GM19455 (cell line): ENCODE measurements around the gene MUC4.
"Not testable (repeated sequence)": the region's sequence is repeated elsewhere in the genome, so short reads cannot be mapped to it uniquely, and the experiment has no call there.

Experiments
- ATAC-seq: cut with Tn5 transposase; IDR thresholded peaks from one replicate; pipeline ENCODE4 v1.9.1; 2021; ENCODE audit not compliant: unreplicated experiment

MUC4 gene

DNA sequence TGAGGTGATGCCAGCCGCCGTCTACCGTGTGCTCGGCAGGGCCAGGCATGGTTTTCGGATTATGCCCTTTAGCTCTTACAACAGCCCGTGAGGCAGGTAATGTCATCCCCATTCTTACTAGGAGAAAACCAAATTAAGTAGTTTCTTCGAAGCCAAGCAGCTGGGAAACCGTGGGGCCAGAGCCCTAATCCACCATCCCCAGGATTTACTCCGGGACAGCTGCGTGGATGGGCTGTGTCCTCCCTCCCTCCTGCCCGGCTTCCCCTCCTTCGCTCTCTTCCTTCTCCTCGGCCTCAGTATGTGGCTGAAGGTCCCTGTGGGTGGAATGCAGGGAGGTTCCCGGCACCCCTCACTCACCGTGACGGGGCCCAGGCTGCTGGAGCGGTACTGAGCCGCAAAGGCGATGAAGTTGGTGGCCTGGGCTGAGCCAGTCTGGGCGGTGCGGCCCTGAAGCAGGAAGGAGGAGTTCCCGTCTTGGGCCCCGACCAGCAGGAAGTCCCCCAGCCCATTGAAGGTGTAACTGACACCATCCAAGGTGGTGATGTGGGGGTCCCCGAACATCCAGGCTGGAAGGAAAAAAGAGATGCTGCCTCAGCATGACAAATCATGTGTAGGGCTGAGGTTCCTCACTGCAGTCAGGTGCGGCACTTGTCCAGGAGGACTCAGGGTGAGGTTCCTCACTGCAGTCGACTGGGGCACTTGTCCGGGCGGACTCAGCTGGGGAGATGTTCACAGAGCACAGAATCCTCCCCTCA, 48.5 kb downstream of the MUC4 start:
- ATAC-seq, result no peak

DNA sequence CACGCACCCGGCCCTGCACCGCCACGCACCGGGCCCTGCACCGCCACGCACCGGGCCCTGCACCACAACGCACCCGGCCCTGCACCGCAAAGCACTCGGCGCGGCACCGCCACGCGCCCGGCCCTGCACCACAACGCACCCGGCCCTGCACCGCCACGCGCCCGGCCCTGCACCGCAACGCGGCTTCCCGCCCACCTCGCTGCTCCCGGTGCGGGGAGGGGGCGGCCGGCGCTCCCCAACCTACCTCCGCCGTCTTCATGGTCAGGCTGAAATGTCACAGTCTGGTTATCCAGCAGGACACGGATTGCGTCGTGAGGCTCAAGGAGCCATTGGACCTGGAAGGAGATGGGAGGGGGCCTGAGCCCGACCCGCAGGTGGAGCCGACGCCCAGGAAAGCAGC, 49.1 kb downstream of the MUC4 start:
- no peak for ATAC-seq

DNA sequence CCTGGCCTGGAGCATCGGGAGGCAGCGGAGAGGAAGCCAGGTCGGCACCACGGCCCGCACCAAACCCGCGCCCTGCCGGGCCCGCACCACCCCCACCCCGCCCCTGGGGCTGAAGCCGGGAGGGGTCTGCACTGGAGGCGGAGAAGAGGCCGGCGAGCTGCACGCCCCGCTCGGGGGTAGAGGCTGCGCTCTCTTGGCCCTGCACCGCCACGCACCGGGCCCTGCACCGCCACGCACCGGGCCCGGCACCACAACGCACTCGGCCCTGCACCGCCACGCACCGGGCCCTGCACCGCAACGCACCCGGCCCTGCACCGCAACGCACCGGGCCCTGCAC, 49.5 kb downstream of the MUC4 start:
- no peak for ATAC-seq

DNA sequence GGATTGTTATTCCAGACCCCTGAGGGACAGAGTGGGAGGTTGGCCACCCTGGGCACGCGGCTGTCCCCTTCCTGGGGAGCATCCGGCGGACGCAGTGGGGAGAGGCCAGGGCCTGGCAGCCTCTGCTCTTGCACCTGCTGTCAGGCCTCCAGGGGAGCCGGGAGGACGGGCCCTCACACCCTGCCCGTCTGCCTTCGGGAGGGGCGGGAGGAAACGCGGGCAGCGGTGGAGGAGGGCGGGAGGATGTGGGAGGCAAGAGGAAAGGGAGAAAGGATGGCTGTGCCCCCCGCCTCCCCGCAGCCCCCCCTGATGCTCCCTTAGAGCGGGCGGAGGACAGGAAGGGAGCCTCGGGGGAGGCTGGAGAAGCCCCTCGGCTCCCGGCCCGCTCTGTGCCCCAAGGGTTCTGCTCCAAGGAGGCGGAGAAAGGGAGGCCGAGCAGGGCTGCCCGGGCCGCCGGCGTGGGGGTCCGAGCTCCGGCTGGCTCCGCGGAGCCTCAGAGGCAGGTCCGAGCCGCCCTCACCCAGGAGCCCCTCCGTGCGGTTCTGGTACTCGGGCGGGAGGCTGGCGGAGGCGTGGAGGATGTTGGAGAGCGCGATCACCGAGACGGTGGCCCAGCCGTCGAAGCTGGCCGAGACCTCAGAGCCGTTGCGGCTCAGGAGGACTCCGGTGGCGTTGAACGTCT, 50.0 kb downstream of the MUC4 start:
- ATAC-seq, result no peak

DNA sequence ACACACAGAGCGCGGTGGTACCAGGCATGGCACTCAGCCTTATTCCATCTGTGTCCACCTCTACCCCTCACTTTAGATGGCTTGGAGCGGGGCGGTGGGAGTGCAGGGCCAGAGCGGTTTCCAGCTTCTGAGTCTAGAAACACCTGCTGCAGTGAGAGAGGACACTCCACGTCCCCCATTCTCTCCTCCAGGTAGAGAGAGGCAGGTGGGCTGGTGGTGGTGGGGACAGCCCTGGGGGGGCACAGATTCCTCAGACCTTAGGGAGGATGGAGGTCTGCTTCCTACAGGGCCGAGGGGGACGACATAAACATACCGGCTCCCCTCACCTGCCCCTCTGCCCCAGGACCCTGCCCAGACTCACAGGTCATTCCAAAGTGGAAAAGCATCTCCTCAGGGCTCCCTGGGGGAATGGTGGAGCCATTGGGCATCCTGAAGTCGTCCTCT, 50.6 kb downstream of the MUC4 start:
- no peak for ATAC-seq

DNA sequence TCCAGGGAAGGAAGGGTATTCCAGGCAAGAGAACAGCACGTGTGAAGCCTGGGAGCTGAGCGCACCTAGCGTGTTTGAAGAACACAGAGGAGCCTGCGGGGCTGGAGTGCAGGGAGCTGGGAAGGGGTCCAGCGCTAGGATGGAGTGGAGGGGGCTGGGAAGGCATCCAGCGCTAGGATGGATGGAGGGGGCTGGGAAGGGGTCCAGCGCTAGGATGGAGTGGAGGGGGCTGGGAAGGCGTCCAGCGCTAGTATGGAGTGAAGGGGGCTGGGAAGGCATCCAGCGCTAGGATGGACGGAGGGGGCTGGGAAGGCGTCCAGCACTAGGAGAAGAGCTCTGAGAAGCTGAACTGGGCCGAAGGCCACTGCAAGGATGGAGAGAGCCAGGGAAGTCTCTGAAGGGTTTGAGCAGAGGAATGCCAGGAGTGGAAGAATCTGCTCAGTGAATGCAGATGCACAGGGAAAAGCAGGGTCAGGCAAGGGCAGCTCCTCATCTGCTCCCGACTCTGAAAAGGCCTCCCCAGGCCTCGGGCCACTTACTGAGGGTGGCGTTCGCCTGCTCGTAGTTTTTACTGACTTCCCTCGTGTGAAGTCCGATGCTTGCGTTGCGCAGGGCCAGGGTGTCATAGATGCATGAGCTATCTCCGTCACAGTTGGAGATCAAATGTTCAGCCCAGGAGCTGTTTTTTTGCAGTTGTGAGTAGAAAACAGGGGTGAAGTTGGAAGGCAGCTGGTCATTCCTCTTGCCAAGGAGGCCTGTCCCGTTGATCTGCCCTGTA, 51.2 kb downstream of the MUC4 start:
- no peak for ATAC-seq

DNA sequence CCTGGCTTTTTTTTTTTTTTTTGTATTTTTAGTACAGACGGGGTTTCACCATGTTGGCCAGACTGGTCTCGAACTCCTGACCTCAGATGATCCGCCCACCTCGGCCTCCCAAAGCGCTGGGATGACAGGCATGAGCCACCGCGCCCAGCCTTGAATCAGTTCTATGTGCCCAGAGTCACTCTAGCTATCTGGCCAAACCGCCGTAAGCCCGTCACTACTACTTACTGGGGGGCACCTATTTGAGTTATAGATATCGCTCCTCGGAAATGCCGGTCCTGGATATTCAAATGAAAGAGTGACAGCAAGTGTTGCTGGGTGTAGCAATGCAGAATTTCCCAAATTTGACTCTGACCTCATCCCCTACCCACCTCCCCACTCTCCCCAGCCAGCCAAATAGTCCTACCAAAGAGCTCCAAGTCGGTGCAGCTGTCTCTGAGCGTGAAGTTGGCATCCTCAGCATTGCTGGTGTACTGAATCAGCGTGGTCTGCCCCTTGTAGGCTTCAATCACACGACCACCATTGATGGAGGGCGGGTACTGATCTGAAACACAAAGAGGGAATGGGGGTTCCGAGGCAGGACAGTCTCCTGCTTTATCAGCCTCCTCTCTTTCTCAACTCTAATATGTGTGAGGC, 52.9 kb downstream of the MUC4 start:
- no peak for ATAC-seq

DNA sequence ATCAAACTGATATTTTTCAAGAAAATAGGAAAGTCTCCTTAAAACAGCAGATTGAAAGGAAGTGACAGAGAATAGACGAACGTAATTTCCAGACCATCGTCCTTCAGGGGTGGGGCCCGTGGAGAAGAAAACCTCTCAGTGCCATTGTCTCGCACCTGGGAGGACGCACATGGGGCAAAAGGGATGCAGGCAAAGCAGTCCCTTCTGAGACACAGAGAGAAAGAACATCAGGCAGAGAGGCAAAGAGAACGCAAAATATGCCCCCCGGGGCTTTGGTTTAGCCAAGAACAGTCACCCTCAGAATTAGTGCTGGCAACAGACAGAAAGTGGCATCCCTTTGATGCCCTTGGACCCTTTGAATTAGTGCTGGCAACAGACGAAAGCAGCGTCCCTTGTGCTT, 53.9 kb downstream of the MUC4 start:
- no peak for ATAC-seq

DNA sequence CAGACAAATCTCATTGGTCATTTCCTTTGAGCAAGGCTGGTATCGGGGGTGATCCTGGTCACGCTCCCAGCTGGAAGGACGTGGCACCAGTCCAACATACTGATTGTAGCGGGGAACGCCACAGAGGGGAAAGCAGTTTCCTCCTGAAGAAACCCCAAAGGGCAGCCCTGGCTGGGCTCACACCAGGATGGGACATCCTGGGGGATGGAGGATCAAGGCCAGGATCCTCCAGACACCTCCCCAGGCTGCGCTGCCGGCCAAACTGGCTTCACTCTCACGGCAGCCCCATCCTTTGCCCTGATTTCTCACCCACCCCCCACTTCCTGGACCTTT, 54.3 kb downstream of the MUC4 start:
- no peak for ATAC-seq

DNA sequence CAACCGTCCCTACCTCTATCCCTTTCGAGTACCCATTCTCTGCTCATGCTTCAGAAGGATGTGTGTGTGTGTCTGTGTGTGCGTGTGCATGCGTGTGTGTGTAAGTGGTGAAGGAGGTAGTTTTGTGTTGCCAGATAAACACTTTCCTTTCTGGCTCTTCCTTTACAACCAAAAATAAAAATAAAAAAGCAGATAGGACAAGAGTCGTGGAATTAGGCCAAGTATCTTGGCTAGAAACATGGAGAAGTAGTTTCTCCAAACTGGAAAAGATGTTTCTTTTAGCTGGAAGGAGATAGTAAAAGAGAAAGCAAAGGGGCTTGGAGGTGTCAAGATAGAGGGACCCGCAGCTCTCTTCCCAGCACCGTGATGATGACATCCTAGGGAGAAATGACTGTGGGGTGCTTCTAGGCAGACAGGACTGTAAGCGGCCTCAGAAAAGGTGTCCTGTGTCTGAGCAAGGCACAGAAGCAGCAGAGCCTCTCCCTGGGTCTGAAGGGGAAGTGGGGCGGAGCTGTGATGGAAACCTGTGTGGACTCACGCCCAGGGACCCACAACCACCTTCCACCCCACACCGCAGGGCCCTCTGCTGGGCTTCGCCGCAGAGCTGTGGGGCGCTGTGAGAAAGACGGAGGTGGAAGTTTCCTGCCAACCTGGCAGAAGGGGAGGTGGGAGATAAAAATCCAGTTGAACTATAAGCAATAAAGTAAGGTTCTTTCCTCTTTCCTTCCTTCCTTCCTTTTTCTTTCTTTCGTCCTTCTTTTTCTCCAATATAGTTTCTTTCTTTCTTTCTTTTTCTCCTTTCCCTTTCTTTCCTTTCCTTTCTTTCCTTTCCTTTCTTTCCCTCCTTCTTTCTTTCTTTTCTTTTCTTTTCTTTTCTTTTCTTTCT, 55.7 kb downstream of the MUC4 start:
- ATAC-seq, result no peak

DNA sequence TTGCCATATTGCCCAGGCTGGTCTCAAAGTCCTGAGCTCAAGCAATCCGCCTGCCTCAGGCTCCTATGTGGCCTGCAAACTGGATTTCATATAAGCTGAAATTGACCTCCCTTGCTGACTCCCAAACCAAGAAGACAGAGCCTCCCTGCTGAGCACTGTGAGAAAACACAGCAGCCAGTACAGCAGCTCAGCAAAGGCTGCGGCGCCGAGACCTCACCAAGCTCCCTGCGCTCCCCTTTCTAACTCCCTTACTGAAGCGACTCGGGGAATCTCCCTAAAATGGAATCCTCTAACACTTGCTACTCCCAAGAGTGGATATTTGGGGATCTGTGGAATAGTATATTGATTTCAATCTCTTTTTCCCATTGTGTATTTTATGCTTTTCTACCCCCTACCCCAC, 56.3 kb downstream of the MUC4 start:
- no peak for ATAC-seq

DNA sequence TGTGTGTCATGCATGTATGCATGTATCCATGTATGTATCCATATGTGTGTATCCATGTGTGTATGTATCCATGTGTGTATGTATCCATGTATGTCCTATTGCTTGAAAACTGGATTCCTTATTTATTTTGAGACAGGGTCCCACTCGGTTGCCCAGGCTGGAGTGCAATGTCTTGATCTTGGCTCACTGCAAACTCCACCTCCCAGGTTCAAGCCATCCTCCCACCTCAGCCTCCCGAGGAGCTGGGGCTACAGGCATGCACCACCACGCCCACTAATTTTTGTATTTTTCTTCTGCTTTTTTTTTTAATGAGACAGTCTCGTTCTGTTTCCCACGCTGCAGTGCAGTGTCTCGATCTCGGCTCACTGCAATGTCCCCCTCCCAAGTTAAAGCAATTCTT, 56.8 kb downstream of the MUC4 start:
- ATAC-seq, result no peak

DNA sequence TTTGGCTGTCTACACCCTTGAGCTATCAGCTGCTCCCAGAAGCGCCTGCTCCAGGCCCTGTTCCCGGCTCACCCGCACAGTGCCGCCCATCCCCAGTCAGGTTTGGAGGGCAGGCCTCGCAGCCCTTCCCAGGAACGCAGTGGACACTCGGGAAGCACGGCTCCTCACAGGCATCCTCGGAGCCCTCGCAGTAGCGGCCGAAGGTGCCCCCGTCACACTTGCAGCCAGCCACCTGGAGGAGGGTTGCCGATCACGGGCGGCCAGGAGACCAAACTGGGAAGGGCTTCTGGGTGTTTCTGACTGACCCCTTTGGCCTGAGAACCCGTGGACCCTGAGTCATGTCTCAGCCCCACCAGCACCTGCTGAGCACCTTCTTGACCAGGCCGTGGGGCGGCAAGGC, 57.6 kb downstream of the MUC4 start:
- ATAC-seq, result no peak

DNA sequence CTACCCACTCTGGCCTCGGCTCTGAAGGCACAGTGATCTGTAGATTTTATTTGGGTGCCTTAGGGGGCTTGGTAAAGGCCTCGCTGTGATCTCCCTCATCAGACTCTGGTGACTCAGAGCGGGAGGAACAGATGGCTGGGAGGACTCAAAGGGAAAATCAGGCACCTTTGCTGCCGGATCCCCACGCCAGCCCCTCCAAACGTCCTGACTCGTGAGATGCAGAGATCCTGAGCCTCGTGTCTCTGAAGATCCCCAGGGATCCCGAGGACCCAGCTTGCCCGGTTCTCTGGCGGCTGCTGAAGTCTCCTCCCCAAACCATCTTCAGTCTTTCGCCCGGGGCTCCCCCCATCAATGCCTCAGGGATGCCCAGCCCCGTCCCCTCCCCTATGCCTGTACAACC, 58.1 kb downstream of the MUC4 start:
- ATAC-seq, result no peak

DNA sequence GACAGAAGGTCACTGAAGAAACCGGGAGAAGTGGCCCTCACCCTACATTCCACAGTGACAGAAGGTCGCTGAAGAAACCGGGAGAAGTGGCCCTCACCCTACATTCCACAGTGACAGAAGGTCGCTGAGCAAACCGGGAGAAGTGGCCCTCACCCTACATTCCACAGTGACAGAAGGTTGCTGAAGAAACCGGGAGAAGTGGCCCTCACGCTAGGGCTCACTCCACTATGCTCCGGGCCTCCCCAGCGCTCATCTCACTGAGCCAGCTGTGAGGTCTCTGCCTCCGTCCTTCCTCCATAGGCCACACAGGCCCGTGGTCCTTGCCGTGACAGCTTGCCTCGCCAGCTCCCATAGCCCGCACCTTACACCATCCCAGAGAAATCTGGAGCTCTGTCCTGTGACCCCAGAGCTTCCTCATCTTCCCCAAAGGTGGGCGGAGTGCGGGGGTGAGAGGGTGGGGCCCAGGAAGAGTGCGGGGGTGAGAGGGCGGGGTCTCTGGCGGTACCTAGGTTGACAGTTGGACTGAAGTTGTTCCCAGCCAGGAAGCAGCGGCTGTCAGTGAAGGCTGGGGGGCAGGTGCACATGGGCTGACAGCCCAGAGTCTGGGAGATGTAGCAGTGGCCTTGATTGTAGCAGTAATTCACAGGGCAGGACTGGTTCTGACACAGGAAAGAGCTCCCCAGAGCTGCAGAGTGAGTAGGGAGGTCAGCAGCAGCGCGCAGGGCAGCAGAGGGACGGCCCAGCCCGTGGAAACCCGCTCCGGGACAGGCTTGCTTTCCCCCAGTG, 59.0 kb downstream of the MUC4 start:
- ATAC-seq, result no peak

DNA sequence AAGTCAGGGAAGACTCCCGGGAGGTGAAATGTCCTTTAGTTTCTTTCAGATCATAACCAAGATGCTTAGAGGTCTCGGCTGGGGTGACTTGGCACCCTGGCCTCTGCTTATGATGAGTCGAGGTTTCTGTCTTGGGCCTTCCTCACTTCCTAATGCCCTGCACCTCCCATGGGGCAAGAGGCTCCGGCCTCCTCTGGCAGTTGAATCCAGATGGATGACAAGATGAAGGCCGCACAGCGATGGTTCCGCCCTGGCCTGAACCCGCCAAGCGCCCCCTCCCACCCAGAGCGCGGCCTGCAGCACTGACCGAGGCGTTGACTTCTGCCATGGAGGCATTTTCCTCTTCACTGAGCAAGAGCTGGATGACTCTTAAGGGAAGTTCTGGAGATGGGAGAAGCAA, 59.7 kb downstream of the MUC4 start:
- no peak for ATAC-seq

DNA sequence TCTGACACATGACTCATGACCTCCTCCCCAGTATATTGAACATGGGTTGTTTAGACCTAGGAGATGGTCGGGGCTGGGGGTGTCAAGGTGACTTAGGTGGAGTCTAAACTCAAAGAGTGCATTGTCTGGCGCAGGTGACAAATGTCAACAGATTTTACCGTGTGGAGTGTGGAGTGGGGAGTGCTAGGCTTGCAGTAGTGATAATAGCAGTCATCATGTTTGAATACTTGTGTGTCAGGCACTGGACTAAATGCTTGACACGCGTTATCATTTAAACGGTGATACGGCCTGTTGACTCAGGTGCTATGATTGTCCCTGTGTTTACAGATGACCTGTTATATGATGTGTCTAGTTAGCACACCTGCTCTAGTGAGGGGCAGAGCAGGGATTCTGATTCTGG, 60.2 kb downstream of the MUC4 start:
- ATAC-seq, result no peak

DNA sequence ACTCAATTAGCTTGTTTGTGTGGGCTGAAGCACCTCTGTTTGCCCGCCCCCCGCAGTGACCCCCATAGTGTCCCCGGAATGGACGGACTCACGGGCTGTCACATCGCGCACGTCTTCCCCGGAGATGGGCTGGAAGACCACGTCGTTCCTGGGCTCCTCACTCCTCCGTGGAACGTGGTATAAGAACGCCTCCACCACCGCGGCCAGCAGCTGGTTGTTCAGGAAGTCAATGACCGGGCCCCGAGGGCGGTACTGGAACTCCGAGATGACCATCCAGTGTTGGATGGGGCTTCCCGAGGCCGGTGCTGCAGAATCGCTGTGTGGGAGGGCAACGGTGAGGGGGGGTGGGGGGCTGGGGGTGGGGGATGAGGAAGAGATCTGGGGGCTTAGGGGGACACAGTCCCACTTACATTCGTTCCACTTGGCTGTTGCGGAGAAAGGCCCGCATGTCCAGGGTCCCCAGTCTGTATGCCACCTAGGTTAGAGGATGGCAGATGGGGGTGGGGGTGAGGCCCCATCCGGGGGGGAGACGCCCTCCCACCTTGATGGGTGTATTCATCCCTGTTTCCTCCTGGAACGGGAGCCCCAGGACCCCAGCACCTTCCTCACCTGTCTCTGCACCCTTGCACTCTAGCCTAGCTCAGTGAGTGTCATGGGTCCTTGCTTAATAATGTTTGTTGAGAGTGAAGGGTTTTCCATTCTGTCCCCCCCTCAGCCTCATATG, 60.8 kb downstream of the MUC4 start:
- no peak for ATAC-seq

DNA sequence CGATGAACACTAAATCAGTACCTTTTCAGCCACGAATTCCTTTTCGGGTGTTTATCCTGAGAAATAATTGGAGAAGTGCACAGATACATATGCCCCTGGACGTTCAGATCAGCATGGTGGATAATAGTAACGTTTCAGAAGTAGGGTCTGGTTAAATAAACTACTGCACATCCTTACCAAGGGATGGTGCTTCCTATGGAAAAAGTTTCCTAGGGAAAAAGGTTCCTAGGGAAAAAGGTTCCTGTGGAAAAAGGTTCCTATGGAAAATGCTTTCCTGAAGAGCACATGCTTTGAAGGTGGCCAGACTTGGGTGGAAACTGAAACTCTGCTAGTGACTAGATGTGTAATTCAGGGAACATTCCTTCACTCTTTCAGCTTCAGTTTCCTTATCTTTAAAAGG, 62.6 kb downstream of the MUC4 start:
- not testable (repeated sequence) for ATAC-seq
